Glomerular visceral epithelial cell (primary cell): Measurements from ENCODE around the gene DCP2.

Experiments
- DNase-seq: peaks from one replicate; pipeline ENCODE4 v3.0.0-alpha.2; 2016; ENCODE audit errors: extremely low spot score

The DCP2 gene

DNA sequence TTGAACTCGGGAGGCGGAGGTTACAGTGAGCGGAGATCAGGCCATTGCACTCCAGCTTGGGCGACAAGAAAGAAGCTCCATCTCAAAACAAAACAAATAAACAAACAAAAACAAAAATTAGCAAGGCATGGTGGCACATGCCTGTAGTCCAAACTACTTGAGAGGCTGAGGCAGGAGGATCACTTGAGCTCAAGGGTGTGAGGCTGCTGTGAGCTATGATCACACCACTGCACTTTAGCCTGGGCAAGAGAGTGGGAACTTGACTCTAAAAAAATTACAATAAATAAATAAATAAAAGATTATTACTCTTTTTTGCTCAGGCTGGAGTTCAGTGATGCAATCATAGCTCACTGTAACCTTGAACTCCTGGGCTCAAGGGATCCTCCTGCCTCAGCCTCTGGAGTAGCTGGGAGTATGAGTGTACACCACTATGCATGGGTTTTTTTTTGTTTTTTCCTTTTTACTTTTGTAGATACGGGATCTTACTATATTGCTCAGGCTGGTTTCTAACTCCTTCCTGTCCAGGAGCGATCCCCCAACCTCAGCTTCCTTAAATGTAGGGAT, 9.0 kb upstream of the DCP2 start:
- DNase-seq = no peak

- DNase-seq = no peak
Measured at GRCh38 chr5:112968411-112969106, 8.0 kb upstream of the DCP2 start.

DNA sequence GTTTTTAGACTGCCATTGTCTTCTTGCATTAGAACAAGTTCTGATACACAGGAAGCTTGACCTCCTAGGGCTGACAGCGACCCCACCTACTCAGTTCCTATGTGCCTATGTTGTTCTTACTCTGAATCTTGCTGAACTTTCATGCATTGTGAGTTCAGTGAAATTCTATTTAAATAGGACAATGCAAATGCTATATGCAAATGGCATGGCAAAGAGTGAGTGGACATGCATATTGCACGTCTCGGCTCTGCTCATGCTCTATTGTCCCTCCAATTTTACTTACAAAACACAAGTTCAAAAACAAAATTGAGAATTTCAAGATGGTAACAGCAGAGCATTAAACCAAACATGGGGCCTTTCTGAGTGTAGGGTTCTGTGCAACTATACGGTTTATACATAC, 5.3 kb upstream of the DCP2 start:
- no peak for DNase-seq

DNA sequence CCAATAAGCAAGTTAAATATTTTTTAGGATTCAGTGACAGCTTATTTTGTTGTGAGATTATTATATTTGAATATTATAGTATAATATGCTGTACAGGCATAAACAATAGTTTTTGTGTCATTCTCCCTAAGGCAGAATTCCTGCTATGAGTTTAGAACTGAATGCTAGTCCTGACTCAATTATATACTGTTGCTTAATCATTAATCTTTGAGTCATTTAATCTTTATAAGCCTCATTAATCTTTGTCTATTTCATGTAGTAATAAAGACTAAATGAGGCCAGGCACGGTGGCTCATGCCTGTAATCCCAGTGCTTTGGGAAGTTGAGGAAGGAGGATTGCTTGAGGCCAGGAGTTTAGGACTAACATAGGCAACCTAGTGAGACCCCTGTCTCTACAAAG, 3.6 kb upstream of the DCP2 start:
- DNase-seq = no peak

- DNase-seq = no peak
Measured at GRCh38 chr5:112973904-112974303, 2.7 kb upstream of the DCP2 start.

DNA sequence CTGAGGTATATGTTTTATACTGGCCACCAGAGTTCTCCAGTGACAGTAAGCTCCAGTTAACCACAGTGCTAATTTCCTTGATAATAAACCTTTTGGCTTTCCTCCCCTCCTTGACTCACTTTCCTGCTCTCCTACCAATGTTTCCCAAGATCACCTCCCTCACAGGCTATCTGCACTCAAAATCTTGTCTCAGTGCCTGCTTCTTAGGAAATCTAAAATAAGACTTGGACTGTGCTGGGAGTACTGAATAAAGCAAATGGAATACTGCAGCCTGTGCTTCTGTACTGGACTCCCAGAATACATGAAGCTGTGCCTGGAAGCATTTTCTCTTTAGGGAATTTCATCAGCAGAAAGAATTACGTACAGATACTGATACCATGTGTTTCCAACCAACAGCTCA, 1.7 kb upstream of the DCP2 start:
- DNase-seq = no peak

DNA sequence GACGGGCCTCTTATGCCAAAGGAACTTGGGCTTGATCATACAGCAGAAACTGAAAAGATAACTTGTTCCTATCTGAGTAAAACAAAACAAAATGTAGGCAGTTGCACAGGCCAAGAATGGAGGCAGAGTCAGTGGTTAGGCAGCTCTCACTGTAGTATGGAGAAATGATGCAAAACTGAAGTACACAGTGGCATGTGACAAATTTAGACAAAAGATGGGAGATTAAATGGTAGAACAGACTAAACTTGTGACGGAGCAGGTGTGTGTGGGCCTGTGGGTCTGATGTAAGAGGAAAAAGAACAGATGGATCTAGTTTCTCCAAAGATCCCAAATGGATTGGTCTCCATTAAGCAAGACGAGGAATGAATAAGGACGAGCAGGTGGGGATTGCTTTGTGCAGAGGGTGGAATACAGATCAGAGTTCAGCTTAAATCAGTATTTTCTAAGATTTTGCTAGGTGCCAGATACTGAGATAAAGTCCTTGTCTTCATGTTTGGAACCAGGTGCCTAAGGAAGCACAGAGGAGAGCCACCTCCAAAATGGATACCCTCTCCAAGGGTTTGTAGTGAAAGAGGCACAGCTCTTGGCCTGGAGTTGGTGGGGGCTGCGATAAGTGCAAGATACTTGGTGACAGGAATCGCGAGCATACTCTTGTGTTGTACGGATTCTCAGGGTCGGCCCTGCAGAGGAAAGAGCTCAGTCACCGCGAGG, 722 bp upstream of the DCP2 start:
- no peak for DNase-seq

GRCh38 chr5:112977440-112977861, 853 bp downstream of the DCP2 start:
- DNase-seq = no peak

DNA sequence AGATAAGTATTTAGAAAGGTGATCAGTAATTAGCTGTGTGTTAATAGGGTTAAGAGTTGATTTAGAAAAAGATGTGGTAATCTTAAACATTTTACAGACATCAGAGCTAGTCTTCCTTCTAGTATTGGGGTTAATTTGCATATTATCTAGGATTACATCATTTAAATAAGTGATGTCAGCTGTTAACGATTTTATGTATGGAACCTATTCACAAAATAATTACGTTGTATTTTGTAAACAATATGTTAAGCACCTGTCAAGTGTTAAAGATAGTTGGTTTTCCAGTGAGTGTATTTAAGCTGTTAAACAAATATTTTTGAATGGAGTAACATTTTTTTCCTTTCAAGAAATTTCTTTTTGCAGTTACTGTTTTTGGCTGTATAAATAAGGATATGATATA, 2.2 kb downstream of the DCP2 start:
- DNase-seq = no peak

- no peak for DNase-seq
Measured at GRCh38 chr5:112979723-112980122, 3.1 kb downstream of the DCP2 start.

- no peak for DNase-seq
Measured at GRCh38 chr5:112983363-112983762, 6.8 kb downstream of the DCP2 start.

DNA sequence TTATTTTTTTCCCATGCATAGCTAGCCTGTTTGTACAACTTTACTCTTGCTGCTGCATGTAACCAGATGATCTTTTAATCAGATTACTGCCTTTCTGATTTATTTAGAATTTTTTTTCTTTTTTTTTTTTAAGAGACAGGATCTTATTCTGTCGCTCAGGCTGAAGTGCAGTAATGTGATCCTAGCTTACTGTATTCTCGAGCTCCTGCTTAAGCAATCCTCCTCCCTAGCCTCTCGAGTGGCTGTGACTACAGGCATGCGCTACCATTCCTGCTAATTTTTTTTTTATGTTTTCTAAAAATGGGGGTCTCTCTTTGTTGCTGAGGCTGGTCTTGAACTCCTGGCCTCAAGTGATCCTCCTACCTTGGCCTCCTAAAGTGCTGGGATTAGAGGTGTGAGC, 9.6 kb downstream of the DCP2 start:
- no peak for DNase-seq

DNA sequence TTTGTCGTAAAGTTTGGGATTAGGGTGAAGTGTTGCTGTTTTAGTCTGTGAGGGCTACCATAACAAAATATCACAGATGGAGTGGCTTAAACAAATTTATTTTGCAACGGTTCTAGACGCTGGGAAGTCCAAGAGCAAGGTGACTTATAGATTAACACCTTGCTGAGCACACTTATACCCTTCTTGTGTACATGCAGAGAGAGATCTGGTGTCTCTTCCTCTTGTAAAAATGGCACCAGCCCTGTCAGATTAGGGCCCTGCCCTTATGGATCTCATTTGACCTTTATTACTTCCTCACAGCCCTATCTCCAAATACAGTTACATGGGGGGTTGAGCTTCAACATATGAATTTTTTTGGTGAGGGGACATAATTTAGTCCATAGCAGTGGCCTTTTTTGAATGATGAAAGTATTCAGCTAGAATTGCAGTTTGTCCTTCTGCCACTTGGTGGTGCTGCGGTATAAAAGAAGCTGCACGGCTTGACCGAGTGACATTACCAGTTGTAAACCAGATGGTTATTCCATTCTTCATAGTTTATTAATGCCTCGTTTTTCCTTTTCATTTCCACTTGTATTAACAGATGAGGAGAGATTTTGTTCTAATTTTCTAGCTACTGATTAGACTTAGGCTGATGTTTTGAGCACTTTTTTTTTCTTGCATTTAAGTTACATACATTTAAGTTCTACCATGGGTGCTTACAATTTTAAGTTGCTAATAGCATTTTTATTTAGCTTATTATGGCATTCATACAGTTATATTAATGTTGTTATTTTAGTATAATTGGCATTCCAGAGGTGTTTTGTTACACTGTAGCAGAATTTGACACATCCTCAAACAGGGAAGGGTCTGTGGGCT, 19.4 kb downstream of the DCP2 start:
- peak; percentile 75 for DNase-seq

DNA sequence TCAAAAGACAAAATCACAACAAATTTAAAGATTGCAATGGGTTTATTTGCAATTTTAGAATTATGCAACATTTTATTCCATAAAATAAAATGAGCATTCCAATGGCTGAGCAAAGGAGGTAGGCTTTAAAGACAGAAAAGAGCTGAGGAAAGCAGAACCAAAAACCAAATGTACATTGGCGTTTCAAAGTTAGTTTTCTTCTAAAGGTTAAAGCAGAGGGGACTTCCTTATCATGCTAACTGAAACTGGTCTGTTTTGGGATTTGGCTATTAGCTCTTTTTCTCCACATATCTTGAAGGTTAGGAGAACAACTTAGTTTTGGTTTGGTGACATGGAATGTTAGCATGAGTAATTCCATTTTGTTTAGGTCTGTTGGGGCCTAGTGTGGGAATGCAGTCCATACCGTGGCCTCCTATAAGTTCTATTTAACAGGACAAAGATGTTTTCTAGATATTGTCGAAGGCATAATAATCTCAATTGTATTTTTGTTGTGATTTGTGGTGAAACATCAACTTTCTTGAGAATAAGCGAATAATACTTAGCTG, 20.3 kb downstream of the DCP2 start:
- no peak for DNase-seq

- no peak for DNase-seq
Measured at GRCh38 chr5:112998296-112998695, 21.7 kb downstream of the DCP2 start.

- no peak for DNase-seq
Measured at GRCh38 chr5:113000466-113000865, 23.9 kb downstream of the DCP2 start.

- DNase-seq = no peak
Measured at GRCh38 chr5:113002423-113002822, 25.8 kb downstream of the DCP2 start.

DNA sequence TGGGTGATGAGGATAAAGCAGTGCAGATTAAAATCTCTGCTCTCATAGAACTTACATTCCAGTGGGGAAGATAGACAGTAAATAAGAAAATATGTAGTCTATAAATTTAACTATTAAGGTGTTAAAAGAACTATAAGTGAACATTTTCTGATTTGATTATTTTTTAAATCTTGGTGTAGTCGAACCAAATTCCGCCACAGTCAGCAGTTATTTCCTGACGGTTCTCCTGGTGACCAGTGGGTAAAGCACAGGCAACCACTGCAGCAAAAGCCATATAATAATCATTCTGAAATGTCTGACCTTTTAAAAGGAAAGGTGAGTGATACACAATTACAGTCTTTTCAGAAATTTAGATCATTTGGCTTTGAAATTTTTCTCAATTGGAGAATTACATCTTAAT, 27.2 kb downstream of the DCP2 start:
- no peak for DNase-seq

- no peak for DNase-seq
Measured at GRCh38 chr5:113005454-113005853, 28.9 kb downstream of the DCP2 start.

DNA sequence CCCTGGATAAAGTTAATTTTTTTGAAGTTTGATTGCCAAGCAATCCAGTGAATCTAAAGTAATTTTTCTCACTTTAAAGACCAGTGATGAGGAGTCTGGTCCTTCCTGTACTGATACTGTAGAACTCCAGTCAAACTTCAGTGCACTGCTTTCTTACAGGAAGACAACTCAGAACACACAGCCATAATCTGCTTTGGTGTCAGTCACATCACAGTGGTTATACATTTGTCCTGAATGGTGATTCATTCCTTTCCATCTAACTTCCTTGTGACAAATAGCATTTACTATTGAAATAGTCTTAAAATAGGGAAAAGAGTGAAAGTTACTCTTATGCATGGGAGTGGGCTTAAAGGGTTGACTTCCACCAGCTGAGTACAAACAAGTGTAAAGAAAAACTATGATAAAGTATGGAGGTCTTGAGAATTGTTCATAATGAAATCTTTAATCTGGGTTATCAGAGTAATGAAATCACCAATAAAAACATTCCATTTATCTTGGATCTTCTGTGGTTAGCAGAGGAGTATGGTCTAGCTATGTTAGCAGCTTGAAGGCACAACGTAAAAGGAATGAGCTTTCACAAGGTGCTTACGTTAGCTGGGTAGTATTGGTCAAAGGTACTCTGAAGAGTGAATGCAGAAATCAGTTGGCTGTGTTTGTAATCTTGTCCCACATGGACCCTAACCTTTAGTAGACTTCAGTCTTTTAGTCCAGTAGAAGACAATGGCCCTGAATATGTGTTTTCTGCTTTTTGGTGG, 41.5 kb downstream of the DCP2 start:
- DNase-seq = peak; percentile 31
